Measurements from ENCODE around the gene IRAK2.
"Not testable (repeated sequence)": the region's sequence is repeated elsewhere in the genome, so short reads cannot be mapped to it uniquely, and the experiment has no call there.

Gene IRAK2, protein sequence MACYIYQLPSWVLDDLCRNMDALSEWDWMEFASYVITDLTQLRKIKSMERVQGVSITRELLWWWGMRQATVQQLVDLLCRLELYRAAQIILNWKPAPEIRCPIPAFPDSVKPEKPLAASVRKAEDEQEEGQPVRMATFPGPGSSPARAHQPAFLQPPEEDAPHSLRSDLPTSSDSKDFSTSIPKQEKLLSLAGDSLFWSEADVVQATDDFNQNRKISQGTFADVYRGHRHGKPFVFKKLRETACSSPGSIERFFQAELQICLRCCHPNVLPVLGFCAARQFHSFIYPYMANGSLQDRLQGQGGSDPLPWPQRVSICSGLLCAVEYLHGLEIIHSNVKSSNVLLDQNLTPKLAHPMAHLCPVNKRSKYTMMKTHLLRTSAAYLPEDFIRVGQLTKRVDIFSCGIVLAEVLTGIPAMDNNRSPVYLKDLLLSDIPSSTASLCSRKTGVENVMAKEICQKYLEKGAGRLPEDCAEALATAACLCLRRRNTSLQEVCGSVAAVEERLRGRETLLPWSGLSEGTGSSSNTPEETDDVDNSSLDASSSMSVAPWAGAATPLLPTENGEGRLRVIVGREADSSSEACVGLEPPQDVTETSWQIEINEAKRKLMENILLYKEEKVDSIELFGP

DNA sequence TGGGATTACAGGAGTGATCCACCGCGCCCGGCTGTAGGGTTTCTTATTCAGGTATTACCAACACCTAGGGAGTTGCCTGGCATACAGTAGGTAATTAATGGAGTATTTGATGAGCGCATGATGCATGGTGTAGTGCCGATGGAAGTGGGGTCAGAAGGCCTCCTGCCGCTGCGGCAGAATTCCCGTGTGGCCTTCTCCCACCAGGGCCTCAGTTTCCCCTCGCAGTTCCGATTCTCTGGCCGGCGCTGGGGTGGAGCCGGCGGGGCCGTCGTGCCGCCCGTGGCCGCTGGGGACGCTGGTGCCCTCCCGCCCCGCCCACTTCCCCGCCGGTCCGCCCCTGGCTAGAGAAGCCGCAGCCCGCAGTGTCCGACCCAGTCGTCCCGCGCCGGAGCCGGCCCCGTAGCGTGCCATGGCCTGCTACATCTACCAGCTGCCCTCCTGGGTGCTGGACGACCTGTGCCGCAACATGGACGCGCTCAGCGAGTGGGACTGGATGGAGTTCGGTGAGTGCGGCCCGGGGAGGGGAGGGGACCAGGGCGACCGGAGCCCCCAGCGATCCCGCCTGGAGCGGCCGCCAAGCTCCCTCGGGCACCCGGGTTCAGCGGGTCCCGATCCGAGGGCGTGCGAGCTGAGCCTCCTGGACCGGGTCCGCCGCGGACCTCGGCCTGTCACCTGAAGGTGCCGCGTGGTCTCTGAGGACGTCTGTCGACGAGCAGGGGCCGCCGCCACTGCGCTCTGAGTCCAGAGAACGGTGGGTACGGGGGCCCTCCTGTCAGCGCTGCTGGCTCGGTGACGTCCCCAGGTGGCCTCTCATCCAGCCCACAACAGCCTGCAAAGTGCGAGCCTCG, at the start of gene IRAK2:
Gene IRAK2 (plus strand): TSS at position 374 of the 848 bp plus-strand sequence. CDS start 36 bp downstream, at position 410.
- Histone ChIP-seq H3K27ac (peak within 1 kb of the TSS in 20 of 21 experiments; percentile 37 to 93 (median 78)), H3K4me3 (peak within 1 kb of the TSS; percentile 66 to 94 (median 76))

- Histone ChIP-seq H3K4me3 (peak within 1 kb of the TSS; percentile 77 to 94 (median 86)), H3K27ac (peak within 1 kb of the TSS; percentile 58 to 96 (median 83))
These were observed 49.2 kb upstream of the IRAK2 start, which contains the start of gene BRK1 for GRCh38 chr3:10115326-10116137. Gene BRK1, plus strand, starts transcription at chr3:10115675. Its CDS starts 27 bp downstream, at chr3:10115702.

GRCh38 chr3:10116138-10116460, 48.6 kb upstream of the IRAK2 start:
- Histone ChIP-seq H3K27ac (peak overlapping the region; percentile 58 to 96 (median 83)), H3K4me3 (peak overlapping the region; percentile 77 to 94 (median 86))

DNA sequence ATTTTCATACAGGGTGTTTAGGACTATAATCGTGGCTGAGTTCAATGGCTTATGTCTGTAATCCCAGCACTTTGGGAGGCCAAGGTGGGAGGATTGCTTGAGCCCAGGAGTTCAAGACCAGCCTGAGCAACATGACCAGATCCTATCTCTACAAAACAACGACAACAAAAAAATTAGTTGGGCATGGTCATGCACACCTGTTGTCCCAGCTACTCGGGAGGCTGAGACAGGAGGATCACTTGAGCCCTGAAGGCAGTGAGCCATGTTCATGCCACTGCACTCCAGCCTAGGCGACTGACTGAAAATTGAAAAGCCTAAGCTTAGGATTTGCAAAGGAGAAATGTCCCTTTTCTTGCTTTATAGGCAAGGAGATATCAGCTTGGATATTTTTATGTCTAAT, 47.8 kb upstream of the IRAK2 start:
- Histone ChIP-seq H3K4me3 (peak overlapping the region in 1 of 7 experiments; percentile 92), H3K27ac (no peak overlapping the region)

DNA sequence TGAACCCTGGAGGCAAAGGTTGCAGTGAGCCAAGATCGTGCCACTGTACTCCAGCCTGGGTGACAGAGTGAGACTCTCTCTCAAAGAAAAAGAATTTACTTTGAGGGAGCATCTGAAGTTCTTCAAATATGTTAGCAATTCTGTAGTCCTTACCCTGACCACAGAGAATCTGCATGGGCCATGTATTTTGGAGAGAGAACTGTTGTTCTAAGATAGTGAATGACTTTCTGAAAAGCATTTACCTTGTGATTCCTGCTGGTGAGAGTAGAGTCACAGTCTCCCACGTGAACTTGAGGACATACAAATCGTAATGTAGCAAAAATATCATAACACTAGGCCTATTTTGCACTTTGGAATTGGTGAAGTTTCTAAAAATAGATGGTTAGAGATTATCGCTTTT, 45.3 kb upstream of the IRAK2 start:
- H3K27ac ChIP-seq = no peak overlapping the region
- no peak overlapping the region for H3K4me3 ChIP-seq

GRCh38 chr3:10121064-10121463, 43.7 kb upstream of the IRAK2 start:
- no peak overlapping the region for H3K4me3 ChIP-seq
- H3K27ac ChIP-seq = no peak overlapping the region

DNA sequence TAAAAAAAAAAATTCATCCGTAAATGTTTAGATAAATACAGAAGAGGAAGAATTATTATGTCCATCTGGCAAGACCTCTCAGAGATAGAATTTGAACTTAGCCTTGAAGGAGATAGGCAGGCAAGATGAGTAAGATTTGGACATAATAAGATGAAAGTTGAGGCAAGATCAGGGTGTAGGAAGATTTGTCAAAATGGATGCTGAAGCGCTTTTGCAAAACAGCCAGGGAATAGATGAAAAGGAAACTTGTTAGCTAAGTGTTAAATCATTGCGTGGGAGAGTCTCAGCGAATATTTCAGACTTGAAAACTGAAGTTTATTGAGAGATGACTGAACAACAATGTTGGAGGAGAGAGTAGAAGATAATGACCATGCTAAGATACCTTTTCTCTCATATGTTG, 42.0 kb upstream of the IRAK2 start:
- H3K4me3 ChIP-seq = no peak overlapping the region
- H3K27ac ChIP-seq = no peak overlapping the region

- not testable (repeated sequence) for H3K4me3 ChIP-seq, H3K27ac ChIP-seq
These were observed 28.8 kb upstream of the IRAK2 start for GRCh38 chr3:10135872-10136271.

GRCh38 chr3:10136426-10137005, 28.2 kb upstream of the IRAK2 start:
- no peak overlapping the region for H3K4me3 ChIP-seq
- no peak overlapping the region for H3K27ac ChIP-seq

- Histone ChIP-seq H3K27ac (no peak overlapping the region), H3K4me3 (no peak overlapping the region)
These were observed 27.5 kb upstream of the IRAK2 start for GRCh38 chr3:10137178-10137577.

DNA sequence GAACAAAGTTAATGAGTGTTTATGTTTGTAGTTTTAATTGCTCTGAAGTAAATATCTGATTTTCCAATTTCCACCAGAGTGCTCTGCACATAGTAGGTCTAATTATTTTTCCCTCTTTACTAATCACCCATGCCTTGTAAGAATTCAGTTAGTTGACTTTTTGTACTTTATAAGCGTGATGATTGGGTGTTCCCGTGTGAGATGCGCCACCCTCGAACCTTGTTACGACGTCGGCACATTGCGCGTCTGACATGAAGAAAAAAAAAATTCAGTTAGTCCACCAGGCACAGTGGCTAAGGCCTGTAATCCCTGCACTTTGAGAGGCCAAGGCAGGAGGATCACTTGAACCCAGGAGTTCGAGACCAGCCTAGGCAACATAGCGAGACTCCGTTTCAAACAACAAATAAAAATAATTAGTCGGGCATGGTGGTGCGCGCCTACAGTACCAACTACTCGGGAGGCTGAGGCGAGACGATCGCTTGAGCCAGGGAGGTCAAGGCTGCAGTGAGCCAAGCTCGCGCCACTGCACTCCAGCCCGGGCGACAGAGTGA, 23.6 kb upstream of the IRAK2 start:
- H3K4me3 ChIP-seq = peak overlapping the region; percentile 58 to 92 (median 80)
- H3K27ac ChIP-seq = peak overlapping the region in 13 of 21 experiments; percentile 86 to 96 (median 92)

DNA sequence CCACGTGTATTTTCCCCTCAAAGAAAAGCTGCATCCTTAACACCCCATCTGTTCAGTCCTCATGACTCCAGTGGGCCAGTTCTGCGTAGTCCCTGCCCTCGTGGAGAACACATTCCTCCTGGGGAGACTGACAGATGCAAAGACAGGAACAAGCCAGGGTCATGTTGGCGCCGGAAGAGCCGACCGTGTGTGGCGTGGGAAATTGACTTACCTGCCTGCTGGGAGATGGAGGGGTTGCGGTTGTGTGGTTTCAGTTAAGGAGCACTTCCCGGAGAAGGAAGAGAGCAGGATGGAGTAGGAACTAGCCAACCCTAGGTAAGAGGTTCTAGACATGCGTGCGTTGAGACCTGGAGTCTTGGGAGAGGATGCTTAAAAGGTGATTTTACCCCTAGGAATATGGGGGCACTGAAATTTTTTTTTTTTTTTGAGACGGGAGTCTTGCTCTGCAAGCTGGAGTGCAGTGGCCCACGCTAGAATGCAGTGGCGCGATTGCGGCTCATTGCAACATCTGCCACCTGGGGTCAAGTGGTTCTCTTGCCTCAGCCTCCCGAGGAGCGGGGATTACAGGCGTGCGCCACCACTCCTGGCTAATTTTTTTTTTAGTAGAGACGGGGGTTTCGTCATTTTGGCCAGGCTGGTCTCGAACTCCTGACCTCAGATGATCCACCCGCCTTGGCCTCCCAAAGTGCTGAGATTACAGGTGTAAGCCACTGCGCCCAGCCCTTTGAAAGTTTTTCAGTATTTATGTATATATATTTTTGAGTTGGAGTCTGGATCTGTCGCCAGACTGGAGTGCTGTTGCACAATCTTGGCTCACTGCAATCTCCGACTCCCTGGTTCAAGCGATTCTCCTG, 21.8 kb upstream of the IRAK2 start:
- Histone ChIP-seq H3K27ac (peak overlapping the region in 14 of 21 experiments; percentile 73 to 95 (median 90)), H3K4me3 (peak overlapping the region; percentile 58 to 92 (median 80))

DNA sequence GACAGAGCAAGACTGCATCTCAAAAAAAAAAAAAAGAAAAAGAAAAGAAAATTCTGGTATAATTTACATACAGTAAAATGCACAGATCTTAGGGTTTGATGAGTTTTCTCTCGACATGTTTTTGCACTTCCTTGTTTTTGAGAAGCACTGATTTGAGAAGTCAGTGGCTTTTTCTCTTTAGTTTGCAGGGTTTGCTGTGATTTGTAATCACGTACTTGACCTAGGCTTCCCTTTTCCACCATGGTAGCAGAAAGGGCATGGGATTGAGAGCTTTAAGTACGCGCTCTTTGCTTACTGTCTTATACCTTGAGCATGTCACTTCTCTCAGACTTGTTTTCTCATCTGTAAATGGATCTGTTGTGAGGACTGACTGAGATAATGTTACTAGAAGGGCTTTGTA, 19.0 kb upstream of the IRAK2 start:
- Histone ChIP-seq H3K4me3 (no peak overlapping the region), H3K27ac (no peak overlapping the region)

- H3K27ac ChIP-seq = no peak overlapping the region
- no peak overlapping the region for H3K4me3 ChIP-seq
These were observed 15.5 kb upstream of the IRAK2 start for GRCh38 chr3:10149226-10149625.

- Histone ChIP-seq H3K27ac (no peak overlapping the region), H3K4me3 (no peak overlapping the region)
These were observed 13.7 kb upstream of the IRAK2 start for GRCh38 chr3:10150987-10151386.

DNA sequence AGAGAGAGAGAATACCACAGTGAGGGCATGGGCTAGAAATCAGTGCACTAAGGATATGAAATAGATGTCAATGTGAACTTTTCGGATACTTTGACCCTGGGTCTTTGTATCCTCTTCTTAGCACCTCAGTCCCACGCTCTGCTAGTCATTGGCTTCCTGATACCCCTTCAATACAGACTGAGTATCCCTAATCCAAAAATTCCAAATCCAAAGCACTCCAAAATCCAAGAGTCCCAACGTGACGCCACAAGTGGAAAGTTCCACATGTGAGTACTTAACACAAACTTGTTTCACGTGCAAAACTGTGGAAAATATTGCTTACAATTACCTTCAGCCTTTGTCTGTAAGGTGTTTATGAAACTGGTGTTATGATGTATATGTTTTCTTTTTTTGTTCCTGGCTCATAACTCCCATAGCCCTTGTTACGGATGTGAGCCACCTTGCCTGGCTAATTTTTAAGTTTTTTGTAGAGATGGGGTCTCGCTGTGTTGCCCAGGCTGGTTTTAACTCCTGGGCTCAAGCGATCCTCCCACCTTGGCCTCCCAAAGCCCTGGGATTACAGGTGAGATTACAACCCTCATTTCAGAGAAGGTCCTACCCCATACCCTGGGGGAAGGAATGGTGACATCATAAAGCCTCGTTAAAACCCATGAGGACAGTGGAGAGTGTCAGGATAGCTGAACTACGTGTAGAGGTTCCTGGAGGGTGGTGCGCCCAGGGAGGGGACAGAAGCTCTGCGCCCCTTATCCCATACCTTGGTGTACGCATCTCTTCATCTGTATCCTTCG, 10.2 kb upstream of the IRAK2 start:
- no peak overlapping the region for H3K27ac ChIP-seq
- H3K4me3 ChIP-seq = no peak overlapping the region

DNA sequence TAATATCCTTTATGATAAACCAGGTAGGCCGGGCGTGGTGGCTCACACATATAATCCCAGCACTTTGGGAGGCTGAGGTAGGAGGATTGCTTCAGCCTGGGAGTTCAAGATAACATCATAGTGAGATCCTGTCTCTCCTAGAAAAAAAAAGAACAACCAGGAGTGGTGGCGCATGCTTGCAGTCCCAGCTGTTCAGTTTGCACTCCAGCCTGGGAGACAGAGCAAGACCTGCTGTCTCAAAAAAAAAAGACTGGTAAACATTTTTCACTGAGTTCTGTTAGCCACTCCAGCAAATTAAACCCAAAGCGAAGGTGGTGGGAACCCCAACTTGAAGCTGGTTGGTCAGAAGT, 9.6 kb upstream of the IRAK2 start:
- Histone ChIP-seq H3K4me3 (no peak overlapping the region), H3K27ac (no peak overlapping the region)
